Mammary epithelial cell (primary cell): ENCODE data around the gene LIME1.

Experiments used
- EZH2 ChIP-seq: IDR thresholded peaks from 2 replicates; pipeline ENCODE4 v1.6.1; 2012; ENCODE audit warnings: low read length, inconsistent platforms, borderline replicate concordance
- TF ChIP-seq, protein P1 (sequence below), 2 donors: IDR thresholded peaks in 1 of 2; conservative IDR thresholded peaks in 1 of 2; 2 replicates each; pipeline ENCODE4 v1.5.1; 2011 to 2012; ENCODE audit warnings: inconsistent platforms in 2 of 2, low read length in 2 of 2, mild to moderate bottlenecking in 2 of 2, control low read depth in 1 of 2, low read depth in 1 of 2; ENCODE audit not compliant: insufficient read depth in 1 of 2; ENCODE audit errors: extremely low read depth in 1 of 2

DNA sequence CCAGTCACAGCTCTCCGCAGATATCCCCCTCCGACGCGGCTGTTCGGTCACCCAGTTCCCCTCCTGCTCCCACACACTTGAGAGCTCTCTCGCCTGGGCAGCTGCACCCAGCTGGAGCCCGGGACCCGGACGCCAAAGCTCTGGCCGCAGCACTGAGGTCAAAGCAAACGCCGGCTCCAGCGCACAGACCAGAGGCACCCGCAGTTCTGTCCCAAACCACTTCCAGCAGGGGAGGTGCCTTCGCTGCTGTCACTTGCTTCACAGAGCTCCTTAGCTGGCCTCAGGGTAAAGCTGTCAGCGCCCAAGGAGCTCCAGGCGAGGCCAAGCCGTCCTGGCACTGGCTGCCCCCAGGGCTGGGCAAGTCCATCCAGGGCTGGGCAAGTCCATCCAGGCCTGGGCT lies 31.0 kb downstream of the LIME1 start:
- TF ChIP-seq, protein P1, sequence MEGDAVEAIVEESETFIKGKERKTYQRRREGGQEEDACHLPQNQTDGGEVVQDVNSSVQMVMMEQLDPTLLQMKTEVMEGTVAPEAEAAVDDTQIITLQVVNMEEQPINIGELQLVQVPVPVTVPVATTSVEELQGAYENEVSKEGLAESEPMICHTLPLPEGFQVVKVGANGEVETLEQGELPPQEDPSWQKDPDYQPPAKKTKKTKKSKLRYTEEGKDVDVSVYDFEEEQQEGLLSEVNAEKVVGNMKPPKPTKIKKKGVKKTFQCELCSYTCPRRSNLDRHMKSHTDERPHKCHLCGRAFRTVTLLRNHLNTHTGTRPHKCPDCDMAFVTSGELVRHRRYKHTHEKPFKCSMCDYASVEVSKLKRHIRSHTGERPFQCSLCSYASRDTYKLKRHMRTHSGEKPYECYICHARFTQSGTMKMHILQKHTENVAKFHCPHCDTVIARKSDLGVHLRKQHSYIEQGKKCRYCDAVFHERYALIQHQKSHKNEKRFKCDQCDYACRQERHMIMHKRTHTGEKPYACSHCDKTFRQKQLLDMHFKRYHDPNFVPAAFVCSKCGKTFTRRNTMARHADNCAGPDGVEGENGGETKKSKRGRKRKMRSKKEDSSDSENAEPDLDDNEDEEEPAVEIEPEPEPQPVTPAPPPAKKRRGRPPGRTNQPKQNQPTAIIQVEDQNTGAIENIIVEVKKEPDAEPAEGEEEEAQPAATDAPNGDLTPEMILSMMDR (conservative IDR thresholded peaks at IDR 0.05 in 1 of 2, IDR thresholded peaks at IDR 0.05 in 1 of 2; ENCODE audit: extremely low read depth in 1 of 2, insufficient read depth in 1 of 2, low read depth in 1 of 2, low read length in 2 of 2) = no peak
- no peak for TF ChIP-seq EZH2
